ENCODE measurements around the gene FAM193A.
"Not testable (repeated sequence)": the region's sequence is repeated elsewhere in the genome, so short reads cannot be mapped to it uniquely, and the experiment has no call there.

Gene FAM193A

GRCh38 chr4:2750719-2751605 is 214.5 kb downstream of the FAM193A start:
- DNase-seq (ENCODE audit: low read depth) = no peak

DNA sequence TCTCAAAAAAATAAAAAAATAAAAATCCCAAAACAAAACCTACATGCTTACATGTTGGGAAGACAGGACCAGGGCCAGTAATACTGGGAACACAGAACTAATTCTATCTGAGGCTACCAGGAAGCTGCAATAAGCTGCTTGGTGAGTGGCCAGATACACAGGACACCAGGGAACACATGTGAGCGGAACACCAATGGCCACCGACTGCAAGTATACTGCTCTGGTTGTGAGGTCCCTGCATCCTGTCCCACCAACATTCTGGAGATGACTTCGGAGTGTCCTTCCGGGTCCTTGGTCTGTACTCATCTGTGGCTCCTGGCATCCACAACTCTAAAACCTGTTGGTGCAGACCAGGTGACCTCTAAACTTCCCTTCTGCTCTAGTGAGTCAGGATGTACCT is 217.0 kb downstream of the FAM193A start:
- no peak for DNase-seq (ENCODE audit: low read depth)

- DNase-seq (ENCODE audit: low read depth) = no peak
Measured at GRCh38 chr4:2754848-2755819, 218.7 kb downstream of the FAM193A start.

GRCh38 chr4:2755821-2756690 is 219.6 kb downstream of the FAM193A start, which contains the start of gene TNIP2:
TNIP2 (minus strand) TSS chr4:2756336; CDS start chr4:2756289, 47 bp downstream.
- DNase-seq (ENCODE audit: low read depth) = peak; percentile 62

- no peak for DNase-seq (ENCODE audit: low read depth)
Measured at GRCh38 chr4:2756691-2757350, 220.4 kb downstream of the FAM193A start.

DNA sequence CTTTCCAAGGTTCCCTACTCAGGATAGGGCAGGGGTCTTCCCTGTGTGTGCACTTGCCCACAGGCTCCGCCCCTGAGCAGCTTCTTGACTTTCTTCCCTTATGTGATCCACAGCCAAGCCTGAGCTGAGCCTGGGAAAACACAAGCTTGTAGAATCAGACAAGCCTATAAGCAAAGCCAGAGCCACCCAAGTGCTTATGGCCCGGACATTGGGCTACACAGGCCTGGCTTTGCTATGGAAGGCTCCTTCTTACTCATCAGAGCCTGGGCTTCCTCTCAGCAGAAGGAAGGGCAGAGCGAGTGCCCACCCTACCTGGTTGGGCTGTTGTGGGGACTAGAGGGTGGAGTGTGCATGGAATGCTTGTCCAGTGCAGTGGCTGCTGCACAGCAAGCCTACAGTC is 221.0 kb downstream of the FAM193A start:
- no peak for DNase-seq (ENCODE audit: low read depth)

DNA sequence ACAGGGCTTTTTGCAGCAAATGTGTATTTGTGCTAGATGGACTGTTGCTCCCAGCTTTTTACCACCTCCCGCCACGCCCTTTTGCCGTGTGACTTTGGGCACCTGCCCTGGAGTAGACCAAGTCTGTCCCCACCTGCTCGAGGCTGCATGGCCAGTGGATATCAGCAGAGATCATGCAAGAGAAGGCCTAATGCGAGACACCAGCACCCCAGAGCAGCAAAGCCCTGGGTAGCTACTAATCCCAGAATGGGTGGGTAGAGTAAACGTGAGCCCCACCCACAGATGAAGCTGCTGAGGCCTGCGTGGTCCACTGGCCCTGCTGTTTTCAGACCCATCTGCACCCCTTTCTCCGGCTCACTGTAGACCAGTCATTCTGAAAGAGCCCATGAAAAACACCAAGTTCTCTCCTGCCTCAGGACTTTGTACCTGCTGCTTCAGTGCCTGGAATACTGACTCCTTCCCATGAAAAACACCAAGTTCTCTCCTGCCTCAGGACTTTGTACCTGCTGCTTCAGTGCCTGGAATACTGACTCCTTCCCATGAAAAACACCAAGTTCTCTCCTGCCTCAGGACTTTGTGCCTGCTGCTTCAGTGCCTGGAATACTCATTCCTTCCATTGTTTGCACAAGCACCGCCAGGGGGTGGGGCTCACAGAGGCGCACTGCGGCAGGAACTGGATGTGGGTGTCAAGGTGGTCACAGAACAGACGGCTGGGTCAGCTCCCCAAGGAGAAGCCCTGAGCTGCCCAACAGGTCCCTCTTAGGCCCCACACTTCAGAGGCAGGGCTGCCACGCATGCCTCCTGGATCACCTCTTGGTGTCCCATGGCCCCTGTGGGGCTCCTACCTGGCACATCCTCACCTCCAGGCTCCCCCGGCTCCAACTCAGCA is 224.8 kb downstream of the FAM193A start:
- peak; percentile 29 for DNase-seq (ENCODE audit: low read depth)

GRCh38 chr4:2762048-2762447 is 225.6 kb downstream of the FAM193A start:
- DNase-seq (ENCODE audit: low read depth) = no peak

DNA sequence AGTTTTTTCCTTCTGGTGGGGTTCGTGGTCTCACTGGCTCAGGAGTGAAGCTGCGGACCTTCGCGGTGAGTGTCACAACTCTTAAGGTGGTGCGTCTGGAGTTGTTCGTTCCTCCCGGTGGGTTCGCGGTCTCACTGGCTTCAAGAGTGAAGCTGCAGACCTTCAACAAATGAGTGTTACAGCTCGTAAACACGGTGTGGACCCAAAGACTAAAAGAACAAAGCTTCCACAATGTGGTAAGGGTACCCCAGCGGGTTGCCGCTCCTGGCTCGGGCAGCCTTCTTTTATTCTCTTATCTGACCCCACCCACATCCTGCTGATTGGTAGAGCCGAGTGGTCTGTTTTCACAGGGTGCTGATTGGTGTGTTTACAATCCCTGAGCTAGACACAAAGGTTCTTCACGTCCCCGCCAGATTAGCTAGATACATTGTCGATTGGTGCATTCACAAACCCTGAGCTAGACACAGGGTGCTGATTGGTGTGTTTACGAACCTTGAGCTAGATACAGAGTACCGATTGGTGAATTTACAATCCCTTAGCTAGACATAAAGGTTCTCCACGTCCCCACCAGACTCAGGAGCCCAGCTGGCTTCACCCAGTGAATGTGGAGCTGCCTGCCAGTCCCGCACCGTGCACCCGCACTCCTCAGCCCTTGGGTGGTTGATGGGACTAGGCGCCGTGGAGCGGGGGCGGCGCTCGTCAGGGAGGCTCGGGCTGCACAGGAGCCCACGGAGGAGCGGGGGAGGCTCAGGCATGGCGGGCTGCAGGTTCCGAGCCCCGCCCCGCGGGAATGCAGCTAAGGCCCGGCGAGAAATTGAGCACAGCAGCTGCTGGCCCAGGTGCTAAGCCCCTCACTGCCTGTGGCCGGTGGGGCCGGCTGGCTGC is 226.3 kb downstream of the FAM193A start:
- DNase-seq (ENCODE audit: low read depth) = not testable (repeated sequence)

DNA sequence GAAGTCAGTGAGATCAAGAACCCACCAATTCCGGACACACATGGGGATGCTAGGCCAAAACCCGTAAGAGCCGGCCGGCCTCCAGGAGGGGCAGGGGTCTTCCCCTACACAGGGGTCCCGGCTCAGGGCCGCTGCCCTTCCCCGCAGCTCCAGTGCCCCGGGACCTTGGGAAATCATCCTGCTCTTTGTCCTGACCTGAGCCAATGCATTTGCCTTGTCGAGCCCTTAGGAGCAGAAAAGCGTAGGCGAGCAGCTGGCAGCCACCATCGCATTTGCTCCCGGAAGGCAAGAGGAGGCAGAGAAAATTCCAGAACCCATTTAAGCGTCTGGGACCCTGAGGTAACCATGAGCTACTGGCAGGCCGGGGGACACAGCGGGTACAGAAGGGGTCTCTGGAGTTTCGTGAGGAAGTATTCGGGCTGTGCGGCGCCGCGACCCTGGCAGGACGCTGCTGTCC is 227.1 kb downstream of the FAM193A start:
- DNase-seq (ENCODE audit: low read depth) = no peak

GRCh38 chr4:2765832-2766526 is 229.5 kb downstream of the FAM193A start:
- DNase-seq (ENCODE audit: low read depth) = no peak

DNA sequence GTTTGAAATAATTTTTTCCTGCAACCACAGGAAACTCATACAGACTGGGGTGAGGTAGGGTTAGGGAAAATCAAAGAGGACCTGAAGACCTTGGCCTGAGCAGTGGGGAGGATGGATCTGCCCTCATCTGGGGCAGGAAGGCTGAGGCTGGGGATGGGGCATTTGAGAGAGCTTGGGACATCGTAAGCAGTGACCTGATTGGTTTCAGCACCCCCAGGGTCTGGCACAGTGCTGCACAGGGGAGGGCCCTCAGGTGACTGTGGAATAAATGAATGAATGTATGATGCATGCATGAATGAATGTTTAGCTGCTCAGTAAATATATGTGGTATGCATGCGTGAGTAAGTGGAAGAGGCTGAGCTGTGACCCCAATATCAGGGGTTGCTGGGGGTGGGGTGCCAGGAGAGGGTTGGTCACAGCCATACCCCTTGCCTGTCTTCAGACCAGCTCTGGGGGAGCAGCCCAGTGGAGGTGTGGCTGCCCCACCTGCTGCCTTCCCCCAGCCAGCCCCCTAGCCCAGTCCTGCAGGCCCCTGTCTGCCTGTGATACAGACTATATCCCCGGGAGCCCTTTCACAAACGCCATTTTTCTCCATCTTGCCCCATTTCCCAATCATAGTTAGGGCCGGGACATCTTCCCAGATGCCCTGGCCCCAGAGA is 230.7 kb downstream of the FAM193A start:
- no peak for DNase-seq (ENCODE audit: low read depth)

- DNase-seq (ENCODE audit: low read depth) = no peak
Measured at GRCh38 chr4:2767705-2768074, 231.2 kb downstream of the FAM193A start.

DNA sequence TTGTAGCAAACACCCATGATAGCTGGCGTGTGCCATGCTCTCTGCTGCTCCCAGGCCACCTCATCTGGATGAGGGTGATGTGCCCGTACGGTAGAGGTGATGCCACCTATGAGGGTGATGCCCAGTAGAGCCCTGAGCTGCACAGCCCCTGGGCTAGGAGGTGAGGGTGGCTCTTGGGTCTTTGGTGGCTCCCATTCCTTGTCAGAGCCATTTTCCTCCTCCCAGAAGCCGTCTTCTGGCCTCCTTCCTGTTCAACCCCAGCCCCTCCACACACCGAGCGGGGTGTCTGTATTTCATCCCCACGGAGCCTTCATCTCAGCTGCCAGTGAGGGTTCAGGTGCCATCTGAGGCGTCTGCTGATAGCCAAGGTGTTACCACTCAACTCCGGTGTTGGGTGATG is 231.7 kb downstream of the FAM193A start:
- DNase-seq (ENCODE audit: low read depth) = no peak

DNA sequence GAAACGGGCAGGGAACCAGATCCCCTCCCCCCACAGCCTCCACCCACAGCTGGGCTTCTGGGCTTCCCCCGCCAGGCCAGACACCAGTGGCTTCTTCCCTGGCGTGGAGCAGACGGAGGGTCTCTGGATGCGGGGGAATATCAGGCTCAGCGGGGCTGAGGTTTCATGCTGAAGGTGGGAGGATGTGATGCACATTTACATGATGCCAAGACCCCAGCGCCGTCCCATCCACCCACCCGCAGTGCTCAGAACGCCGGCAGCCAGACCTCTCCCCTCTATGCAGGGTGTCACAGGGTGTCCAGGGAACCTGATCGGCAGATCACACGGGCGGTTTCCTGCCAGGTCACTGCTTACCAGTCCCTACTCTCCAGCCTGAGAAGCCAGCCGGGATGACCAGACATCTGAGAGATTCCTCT is 232.5 kb downstream of the FAM193A start:
- no peak for DNase-seq (ENCODE audit: low read depth)

- DNase-seq (ENCODE audit: low read depth) = no peak
Measured at GRCh38 chr4:2771264-2771663, 234.8 kb downstream of the FAM193A start.

- DNase-seq (ENCODE audit: low read depth) = not testable (repeated sequence)
Measured at GRCh38 chr4:2780643-2781042, 244.2 kb downstream of the FAM193A start.

DNA sequence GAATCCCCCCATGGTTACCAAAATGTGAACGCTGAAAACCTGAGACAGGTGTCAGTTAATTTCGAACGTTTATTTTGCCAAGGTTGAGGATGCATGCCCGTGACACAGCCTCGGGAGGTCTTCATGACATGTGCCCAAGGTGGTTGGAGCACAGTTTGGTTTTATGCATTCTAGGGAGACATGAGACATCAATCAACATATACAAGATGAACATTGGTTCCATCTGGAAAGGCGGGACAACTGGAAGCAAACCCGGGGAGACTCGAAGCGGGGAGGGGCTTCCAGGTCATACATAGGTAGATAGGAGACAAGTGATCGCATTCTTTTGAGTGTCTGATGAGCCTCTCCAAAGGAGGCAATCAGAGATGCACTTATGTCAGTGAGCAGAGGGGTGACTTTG is 245.5 kb downstream of the FAM193A start:
- no peak for DNase-seq (ENCODE audit: low read depth)

Measured in amniotic epithelial cell (primary cell).